Progenitor cell of endocrine pancreas (in vitro differentiated cells): Measurements from ENCODE around the gene ANKRD6. TPM values are rescaled to one million over a fixed set of nuclear protein-coding genes. Genes with fewer than 3 reads are reported as not detected.
A peak's percentile ranks its signal among the peaks of the same experiment; 100 is the strongest.
"Not testable (repeated sequence)": the region's sequence is repeated elsewhere in the genome, so short reads cannot be mapped to it uniquely, and the experiment has no call there.

Experiments used
- DNase-seq: peaks from one replicate; pipeline ENCODE4 v3.0.0; 2021; ENCODE audit warnings: low spot score; ENCODE audit not compliant: unreplicated experiment
- H3K27ac Mint-ChIP-seq: 2 replicates; pipeline ENCODE4 v1.8.0; 2021; ENCODE audit warnings: mild to moderate bottlenecking, moderate library complexity, mixed read lengths
- H3K27me3 Mint-ChIP-seq: 2 replicates; pipeline ENCODE4 v1.8.0; 2021; ENCODE audit warnings: mixed read lengths
- H3K36me3 Mint-ChIP-seq: 2 replicates; pipeline ENCODE4 v1.8.0; 2022; ENCODE audit warnings: mixed read lengths; ENCODE audit not compliant: insufficient read depth
- H3K4me1 Mint-ChIP-seq: 2 replicates; pipeline ENCODE4 v1.8.0; 2021; ENCODE audit warnings: low read depth, mixed read lengths
- H3K4me3 Mint-ChIP-seq: 2 replicates; pipeline ENCODE4 v1.8.0; 2021; ENCODE audit warnings: low read depth, mild to moderate bottlenecking, moderate library complexity, mixed read lengths
- H3K9me3 Mint-ChIP-seq: 2 replicates; pipeline ENCODE4 v1.8.0; 2021; ENCODE audit warnings: low read depth, mixed read lengths
- total RNA-seq: library from RNA; stranded (reverse); gene quantifications from 2 replicates; pipeline ENCODE4 v1.2.1, GENCODE V29; 2021
- TF ChIP-seq, protein P1 (sequence below): fragments of 200-600 bp; sonication (generic); IDR thresholded peaks from one replicate; pipeline ENCODE4 v1.5.0; 2021; ENCODE audit warnings: antibody characterized with exemption, mild to moderate bottlenecking; ENCODE audit not compliant: unreplicated experiment

ANKRD6 gene
- total RNA-seq, 1 donor from 2014 or later = 32.4 TPM

DNA sequence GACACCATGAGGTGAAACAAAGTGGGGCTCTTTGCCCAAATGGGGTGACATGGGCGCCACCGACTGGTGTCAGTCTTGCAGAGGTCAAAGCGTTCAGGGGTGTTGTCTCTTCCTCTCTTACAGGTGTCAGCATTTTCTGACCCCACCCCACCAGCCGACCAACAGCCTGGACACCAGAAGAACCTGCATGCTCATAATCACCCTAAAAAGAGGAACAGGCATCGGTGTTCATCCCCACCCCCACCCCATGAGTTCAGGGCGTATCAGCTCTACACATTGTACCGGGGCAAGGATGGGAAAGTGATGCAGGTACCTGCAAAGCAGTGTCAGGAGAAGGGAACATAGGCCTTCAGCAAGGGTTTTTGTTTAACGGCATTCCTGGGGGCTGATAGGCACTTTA, 190.8 kb downstream of the ANKRD6 start:
- H3K27me3 Mint-ChIP-seq = no peaks in the 10 kb centered on the region
- no peaks in the 10 kb centered on the region for H3K36me3 Mint-ChIP-seq
- DNase-seq = no peak
- H3K4me1 Mint-ChIP-seq = no peaks in the 10 kb centered on the region
- TF ChIP-seq, protein P1, sequence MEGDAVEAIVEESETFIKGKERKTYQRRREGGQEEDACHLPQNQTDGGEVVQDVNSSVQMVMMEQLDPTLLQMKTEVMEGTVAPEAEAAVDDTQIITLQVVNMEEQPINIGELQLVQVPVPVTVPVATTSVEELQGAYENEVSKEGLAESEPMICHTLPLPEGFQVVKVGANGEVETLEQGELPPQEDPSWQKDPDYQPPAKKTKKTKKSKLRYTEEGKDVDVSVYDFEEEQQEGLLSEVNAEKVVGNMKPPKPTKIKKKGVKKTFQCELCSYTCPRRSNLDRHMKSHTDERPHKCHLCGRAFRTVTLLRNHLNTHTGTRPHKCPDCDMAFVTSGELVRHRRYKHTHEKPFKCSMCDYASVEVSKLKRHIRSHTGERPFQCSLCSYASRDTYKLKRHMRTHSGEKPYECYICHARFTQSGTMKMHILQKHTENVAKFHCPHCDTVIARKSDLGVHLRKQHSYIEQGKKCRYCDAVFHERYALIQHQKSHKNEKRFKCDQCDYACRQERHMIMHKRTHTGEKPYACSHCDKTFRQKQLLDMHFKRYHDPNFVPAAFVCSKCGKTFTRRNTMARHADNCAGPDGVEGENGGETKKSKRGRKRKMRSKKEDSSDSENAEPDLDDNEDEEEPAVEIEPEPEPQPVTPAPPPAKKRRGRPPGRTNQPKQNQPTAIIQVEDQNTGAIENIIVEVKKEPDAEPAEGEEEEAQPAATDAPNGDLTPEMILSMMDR = no peak
- no peak overlapping the region for H3K27ac Mint-ChIP-seq
- H3K4me3 Mint-ChIP-seq = no peak overlapping the region
- no peaks in the 10 kb centered on the region for H3K9me3 Mint-ChIP-seq

DNA sequence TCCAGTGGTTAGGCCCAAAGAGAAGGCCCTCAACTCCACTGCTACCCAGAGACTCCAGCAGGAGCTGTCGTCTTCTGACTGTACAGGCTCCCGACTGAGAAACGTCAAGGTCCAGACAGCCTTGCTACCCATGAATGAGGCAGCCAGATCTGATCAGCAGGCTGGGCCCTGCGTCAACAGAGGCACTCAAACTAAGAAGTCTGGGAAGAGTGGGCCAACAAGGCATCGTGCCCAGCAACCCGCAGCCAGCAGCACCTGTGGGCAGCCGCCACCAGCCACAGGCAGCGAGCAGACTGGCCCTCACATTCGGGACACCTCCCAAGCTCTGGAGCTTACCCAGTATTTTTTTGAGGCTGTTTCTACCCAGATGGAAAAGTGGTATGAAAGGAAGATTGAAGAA, 197.5 kb downstream of the ANKRD6 start:
- DNase-seq = no peak
- Mint-ChIP-seq H3K4me1 (no peaks in the 10 kb centered on the region), H3K9me3 (no peaks in the 10 kb centered on the region), H3K36me3 (peaks cover under 1% of the 10 kb centered on the region), H3K27me3 (no peaks in the 10 kb centered on the region), H3K27ac (no peak overlapping the region), H3K4me3 (no peak overlapping the region)
- TF ChIP-seq, protein P1 = no peak

DNA sequence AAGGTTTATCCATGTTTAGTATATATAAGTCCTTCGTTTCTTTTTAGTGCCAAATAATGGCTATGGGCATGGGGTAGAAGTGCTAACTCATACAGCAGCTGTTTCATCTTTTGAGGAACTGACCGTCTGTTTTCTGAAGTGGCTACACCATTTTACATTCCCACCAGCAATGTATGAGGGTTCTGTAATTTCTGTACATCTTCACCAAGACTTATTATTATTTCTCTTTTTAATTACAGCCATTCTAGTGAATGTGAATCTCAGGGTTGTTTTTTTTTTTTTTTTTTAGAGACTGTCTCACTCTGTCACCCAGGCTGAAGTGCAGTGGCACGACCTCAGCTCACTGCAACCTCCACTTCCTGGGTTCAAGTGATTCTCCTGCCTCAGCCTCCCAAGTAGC, 203.5 kb downstream of the ANKRD6 start:
- not testable (repeated sequence) for H3K36me3 Mint-ChIP-seq

DNA sequence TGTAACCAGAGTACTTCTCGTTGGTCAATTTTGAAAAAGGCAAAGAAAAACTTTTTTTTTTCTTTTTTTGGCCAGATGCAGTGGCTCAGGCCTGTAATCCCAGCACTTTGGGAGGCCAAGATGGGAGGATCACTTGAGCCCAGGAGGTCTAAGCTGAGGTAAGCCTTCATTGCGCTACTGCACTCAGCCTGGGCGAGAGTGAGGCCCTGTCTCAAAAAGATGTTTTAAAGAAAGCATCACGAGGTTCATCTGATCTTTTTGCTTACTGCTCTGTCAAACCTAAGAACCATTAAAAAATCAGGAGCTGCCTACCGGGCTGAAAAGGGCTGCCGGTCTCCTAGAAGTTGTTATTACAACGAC, 205.0 kb downstream of the ANKRD6 start:
- no peaks in the 10 kb centered on the region for H3K9me3 Mint-ChIP-seq
- peak overlapping the region; percentile 84 for H3K4me3 Mint-ChIP-seq
- TF ChIP-seq, protein P1 = no peak
- peak overlapping the region; percentile 97 for H3K27ac Mint-ChIP-seq
- peaks cover 14% of the 10 kb centered on the region for H3K4me1 Mint-ChIP-seq
- no peak for DNase-seq
- H3K27me3 Mint-ChIP-seq = no peaks in the 10 kb centered on the region
- peaks cover 11% of the 10 kb centered on the region for H3K36me3 Mint-ChIP-seq

More for the DNA sequence above, 203.5 kb downstream of the ANKRD6 start:
- Mint-ChIP-seq H3K4me3 (peak overlapping the region; percentile 24), H3K4me1 (peaks cover 14% of the 10 kb centered on the region)
- DNase-seq, H3K27me3 Mint-ChIP-seq, H3K9me3 Mint-ChIP-seq, H3K27ac Mint-ChIP-seq: not testable (repeated sequence)

DNA sequence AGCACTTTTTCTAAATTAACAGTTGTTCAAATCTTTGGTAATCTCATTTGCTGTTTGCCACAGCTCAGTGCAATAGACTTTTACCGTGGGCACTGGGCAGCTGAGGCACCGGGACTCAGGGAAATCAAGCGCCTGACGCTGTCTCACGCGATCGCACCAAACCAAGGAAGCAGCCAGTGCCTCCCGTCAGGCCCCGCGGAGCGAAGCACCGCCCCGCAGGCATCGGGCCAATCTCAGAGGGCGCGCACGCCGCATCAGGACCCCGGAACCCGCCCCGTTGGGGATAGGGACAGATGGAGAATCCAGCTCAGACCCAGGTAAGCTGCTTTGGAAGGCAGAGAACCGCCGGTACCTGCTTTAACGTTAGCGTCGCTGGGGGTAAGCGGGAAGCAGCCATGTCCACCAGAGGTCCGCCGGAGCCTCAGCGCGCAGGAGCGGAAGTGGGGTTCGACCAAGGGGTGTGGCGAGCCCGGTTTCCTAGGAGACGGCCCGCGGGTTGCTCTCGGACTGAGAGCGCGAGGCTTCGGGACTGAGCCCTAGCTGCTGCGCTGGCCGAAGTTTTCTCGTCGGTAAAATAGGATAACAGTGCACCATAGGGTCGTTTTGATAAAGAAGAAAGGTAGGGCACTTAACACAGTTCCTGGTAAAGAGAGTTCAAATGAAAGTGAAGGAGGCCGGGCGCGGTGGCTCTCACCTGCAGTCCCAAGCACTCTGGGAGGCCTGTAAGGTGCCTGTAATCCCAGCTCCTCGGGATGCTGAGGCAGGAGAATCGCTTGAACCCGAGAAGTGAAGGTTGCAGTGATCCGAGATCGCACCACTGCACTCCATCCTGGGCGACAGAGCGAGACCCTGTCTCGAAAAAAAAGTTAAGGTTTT, 205.6 kb downstream of the ANKRD6 start, which contains the start of gene LYRM2:
Gene LYRM2 (minus strand): TSS at position 428 of the 876 bp plus-strand sequence. CDS start 31 bp downstream, at position 397.
- H3K36me3 Mint-ChIP-seq = peaks cover 12% of the 10 kb centered on the region
- H3K4me1 Mint-ChIP-seq = peaks cover 14% of the 10 kb centered on the region
- peak within 1 kb of the TSS; percentile 97 for H3K27ac Mint-ChIP-seq
- no peaks in the 10 kb centered on the region for H3K9me3 Mint-ChIP-seq
- no peaks in the 10 kb centered on the region for H3K27me3 Mint-ChIP-seq
- DNase-seq = peak; percentile 82
- TF ChIP-seq, protein P1 = peak; percentile 9
- peak within 1 kb of the TSS; percentile 84 for H3K4me3 Mint-ChIP-seq

DNA sequence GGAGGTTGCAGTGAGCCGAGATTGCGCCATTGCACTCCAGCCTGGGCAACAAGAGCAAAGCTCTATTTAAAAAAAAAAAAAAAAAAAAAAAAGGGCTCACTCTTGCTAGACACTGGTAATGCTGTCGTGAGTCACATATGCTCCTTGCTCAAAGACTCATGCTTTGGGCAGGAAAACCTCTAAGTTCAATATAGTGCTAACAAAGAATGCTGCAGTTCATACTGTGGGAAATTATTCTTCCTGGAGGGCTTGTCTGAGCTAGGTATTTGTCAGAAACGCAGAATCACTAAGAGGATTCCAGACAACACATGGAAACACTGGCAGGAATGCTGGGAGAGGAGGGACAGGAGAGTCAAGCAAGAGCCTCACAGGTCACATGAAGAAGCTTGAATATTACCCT, 207.9 kb downstream of the ANKRD6 start:
- DNase-seq = no peak
- H3K27me3 Mint-ChIP-seq = no peaks in the 10 kb centered on the region
- peaks cover 13% of the 10 kb centered on the region for H3K36me3 Mint-ChIP-seq
- H3K4me1 Mint-ChIP-seq = peaks cover 14% of the 10 kb centered on the region
- H3K9me3 Mint-ChIP-seq = no peaks in the 10 kb centered on the region
- H3K4me3 Mint-ChIP-seq = no peak overlapping the region
- H3K27ac Mint-ChIP-seq = no peak overlapping the region
- TF ChIP-seq, protein P1 = no peak

DNA sequence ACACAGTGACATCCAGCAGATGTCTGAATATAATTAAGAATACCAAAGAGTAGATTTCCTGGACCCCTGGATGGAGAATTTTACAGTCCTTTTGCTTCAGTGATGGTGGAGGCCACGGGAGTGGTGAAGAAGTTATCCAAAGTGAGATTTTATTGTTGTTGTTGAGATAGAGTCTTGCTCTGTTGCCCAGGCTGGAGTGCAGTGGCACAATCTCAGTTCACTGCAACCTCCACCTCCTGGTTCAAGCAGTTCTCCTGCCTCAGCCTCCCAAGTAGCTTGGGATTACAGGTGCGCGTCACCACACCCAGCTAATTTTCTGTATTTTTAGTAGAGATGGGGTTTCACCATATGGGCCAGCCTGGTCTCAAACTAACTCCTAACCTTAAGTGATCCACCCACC, 208.6 kb downstream of the ANKRD6 start:
- H3K4me1 Mint-ChIP-seq = peaks cover 14% of the 10 kb centered on the region
- H3K9me3 Mint-ChIP-seq, DNase-seq, H3K27me3 Mint-ChIP-seq, H3K4me3 Mint-ChIP-seq, H3K27ac Mint-ChIP-seq: not testable (repeated sequence)
- H3K36me3 Mint-ChIP-seq = peaks cover 12% of the 10 kb centered on the region
